Right atrium auricular region (tissue), 2 donors: ENCODE data around the gene LINGO4. TPM values are rescaled to one million over a fixed set of nuclear protein-coding genes. Genes with fewer than 3 reads are reported as not detected.
"Not testable (repeated sequence)": the region's sequence is repeated elsewhere in the genome, so short reads cannot be mapped to it uniquely, and the experiment has no call there.

Experiments used
- DNase-seq: peaks from one replicate; pipeline ENCODE4 v3.0.0-alpha.2; 2019; ENCODE audit warnings: low spot score
- H3K27ac ChIP-seq, 2 donors: fragments of 200-600 bp; sonication (generic); 1 replicate in 1 of 2; 2 replicates in 1 of 2; pipeline ENCODE4 v1.5.1; 2016 to 2019
- H3K27me3 ChIP-seq, 2 donors: fragments of 200-600 bp; sonication (generic); one replicate each; pipeline versions ENCODE4 v1.5.1 to v1.6.0; 2017 to 2019
- H3K36me3 ChIP-seq: fragments of 200-600 bp; sonication (generic); one replicate; pipeline ENCODE4 v1.5.1; 2016
- H3K4me1 ChIP-seq, 2 donors: fragments of 200-600 bp; sonication (generic); one replicate each; pipeline versions ENCODE4 v1.5.1 to v1.6.0; 2017 to 2019
- H3K4me3 ChIP-seq, 2 donors: fragments of 200-600 bp; sonication (generic); 1 replicate in 1 of 2; 2 replicates in 1 of 2; pipeline ENCODE4 v1.5.1; 2017 to 2019; ENCODE audit warnings: mild to moderate bottlenecking in 1 of 2, moderate library complexity in 1 of 2
- H3K9me3 ChIP-seq, 2 donors: fragments of 200-600 bp; sonication (generic); one replicate each; pipeline ENCODE4 v1.5.1; 2019
- CTCF ChIP-seq, 2 donors: fragments of 200-600 bp; sonication (generic); IDR thresholded peaks; one replicate each; pipeline ENCODE4 v1.5.1; 2019; ENCODE audit warnings: antibody characterized with exemption in 2 of 2
- total RNA-seq, 2 donors: library from RNA; depleted of rRNA; stranded (reverse); fragments of >200 nt; gene quantifications; one replicate each; pipeline ENCODE4 v1.1.0, GENCODE V29; 2016

LINGO4 gene
- total RNA-seq, 2 donors from 2014 or later = 0.20 to 0.33 TPM

- H3K36me3 ChIP-seq = peaks cover 8% of the 10 kb centered on the region
- no peak for DNase-seq
- no peaks in the 10 kb centered on the region for H3K4me1 ChIP-seq
- no peaks in the 10 kb centered on the region for H3K27me3 ChIP-seq
- H3K4me3 ChIP-seq = no peak overlapping the region
- H3K9me3 ChIP-seq = no peaks in the 10 kb centered on the region
- TF ChIP-seq CTCF (IDR thresholded peaks at IDR 0.05) = no peak
- no peak overlapping the region for H3K27ac ChIP-seq
Measured at GRCh38 chr1:151775894-151776664, 29.1 kb downstream of the LINGO4 start.

GRCh38 chr1:151774256-151774922, 30.8 kb downstream of the LINGO4 start:
- Histone ChIP-seq H3K27me3 (no peaks in the 10 kb centered on the region), H3K4me1 (no peaks in the 10 kb centered on the region), H3K9me3 (no peaks in the 10 kb centered on the region), H3K4me3 (no peak overlapping the region), H3K36me3 (no peaks in the 10 kb centered on the region), H3K27ac (no peak overlapping the region)
- no peak for DNase-seq
- TF ChIP-seq CTCF (IDR thresholded peaks at IDR 0.05) = no peak

GRCh38 chr1:151773702-151774101, 31.5 kb downstream of the LINGO4 start:
- no peak for DNase-seq
- Histone ChIP-seq H3K27me3 (no peaks in the 10 kb centered on the region), H3K9me3 (no peaks in the 10 kb centered on the region), H3K4me1 (no peaks in the 10 kb centered on the region), H3K4me3 (no peak overlapping the region), H3K36me3 (no peaks in the 10 kb centered on the region), H3K27ac (no peak overlapping the region)
- no peak for TF ChIP-seq CTCF (IDR thresholded peaks at IDR 0.05)

- not testable (repeated sequence) for H3K36me3 ChIP-seq, H3K4me1 ChIP-seq, H3K27ac ChIP-seq, H3K4me3 ChIP-seq, H3K27me3 ChIP-seq, DNase-seq, H3K9me3 ChIP-seq
Measured at GRCh38 chr1:151769270-151769669, 35.9 kb downstream of the LINGO4 start.

- H3K9me3 ChIP-seq, H3K27me3 ChIP-seq, H3K4me1 ChIP-seq, H3K36me3 ChIP-seq, H3K4me3 ChIP-seq, H3K27ac ChIP-seq, DNase-seq: not testable (repeated sequence)
Measured at GRCh38 chr1:151768351-151769066, 36.7 kb downstream of the LINGO4 start.

GRCh38 chr1:151763990-151764389, 41.2 kb downstream of the LINGO4 start:
- DNase-seq = no peak
- peaks cover 0 to 16% of the 10 kb centered on the region in 2 donors for H3K4me1 ChIP-seq
- TF ChIP-seq CTCF (IDR thresholded peaks at IDR 0.05) = no peak
- H3K27ac ChIP-seq = peak overlapping the region; percentile 91 to 94
- H3K9me3 ChIP-seq = no peaks in the 10 kb centered on the region
- H3K27me3 ChIP-seq = no peaks in the 10 kb centered on the region
- peaks cover 10% of the 10 kb centered on the region for H3K36me3 ChIP-seq
- H3K4me3 ChIP-seq = peak overlapping the region; percentile 69 to 86
